GM12878 (cell line): ENCODE results near the gene NBPF1.
"Not testable (repeated sequence)": the region's sequence is repeated elsewhere in the genome, so short reads cannot be mapped to it uniquely, and the experiment has no call there.

Experiments
- CTCF ChIP-seq, 3 experiments: IDR thresholded peaks in 2 of 3; conservative IDR thresholded peaks in 1 of 3; 2 replicates each; pipeline ENCODE4 v1.5.1; 2011; ENCODE audit warnings: low read depth in 3 of 3, low read length in 3 of 3, mild to moderate bottlenecking in 3 of 3, control low read depth in 2 of 3, moderate library complexity in 2 of 3, inconsistent platforms in 1 of 3, mixed read lengths in 1 of 3; ENCODE audit not compliant: control insufficient read depth in 2 of 3, insufficient read depth in 1 of 3; ENCODE audit errors: extremely low read depth in 1 of 3
- MXI1 ChIP-seq: fragments of 150-350 bp; IDR thresholded peaks from 2 replicates; pipeline ENCODE4 v1.6.1; 2011; ENCODE audit warnings: low read depth, mild to moderate bottlenecking, inconsistent platforms, low read length, improper control_type of control experiment
- NR2C1 ChIP-seq: fragments of 450-650 bp; IDR thresholded peaks from 2 replicates; pipeline ENCODE4 v1.6.1; 2017; ENCODE audit warnings: antibody characterized with exemption, mild to moderate bottlenecking, moderate library complexity
- POLR2A ChIP-seq: IDR thresholded peaks from 2 replicates; pipeline ENCODE4 v1.6.1; 2011; ENCODE audit warnings: low read depth, mild to moderate bottlenecking, low read length
- POLR2AphosphoS5 ChIP-seq: IDR thresholded peaks from 2 replicates; pipeline ENCODE4 v1.6.1; 2011; ENCODE audit warnings: mild to moderate bottlenecking, low read length, inconsistent platforms
- YBX1 ChIP-seq: fragments of 450-650 bp; IDR thresholded peaks from 2 replicates; pipeline ENCODE4 v1.6.1; 2016; ENCODE audit warnings: antibody characterized with exemption

GRCh38 chr1:16641159-16641975, 28.0 kb upstream of the NBPF1 start:
- not testable (repeated sequence) for TF ChIP-seq POLR2AphosphoS5; NR2C1; POLR2A; MXI1; YBX1; CTCF (IDR thresholded peaks at IDR 0.05 in 2 of 3, conservative IDR thresholded peaks at IDR 0.05 in 1 of 3; ENCODE audit: control insufficient read depth in 2 of 3, extremely low read depth in 1 of 3, insufficient read depth in 1 of 3, low read depth in 3 of 3, low read length in 3 of 3)
